DOHH2 (cell line): ENCODE results near the gene FBXO31.

ENCODE experiments used
- H3F3A ChIP-seq: fragments of 200-600 bp; sonication (generic), shearing (Covaris generic); 2 replicates; pipeline ENCODE4 v1.6.0; 2016; ENCODE audit warnings: antibody characterized with exemption, mild to moderate bottlenecking; ENCODE audit not compliant: control insufficient read depth, insufficient read depth
- H3K27ac ChIP-seq: fragments of 200-600 bp; sonication (generic); 2 replicates; pipeline ENCODE4 v1.5.1; 2014; ENCODE audit warnings: low read depth, mild to moderate bottlenecking, low read length, moderate library complexity
- H3K27me3 ChIP-seq: fragments of 200-600 bp; sonication (generic); 2 replicates; pipeline ENCODE4 v1.6.1; 2014; ENCODE audit warnings: mild to moderate bottlenecking, low read length, mixed read lengths; ENCODE audit not compliant: control insufficient read depth
- H3K36me3 ChIP-seq: fragments of 200-600 bp; sonication (generic); 2 replicates; pipeline ENCODE4 v1.6.1; 2014; ENCODE audit warnings: mild to moderate bottlenecking, low read length, moderate library complexity, mixed read lengths; ENCODE audit not compliant: control insufficient read depth
- H3K4me1 ChIP-seq: fragments of 200-600 bp; sonication (generic); 2 replicates; pipeline ENCODE4 v1.6.1; 2014; ENCODE audit warnings: mild to moderate bottlenecking, low read length, mixed read lengths; ENCODE audit not compliant: control insufficient read depth
- H3K4me2 ChIP-seq: fragments of 200-600 bp; sonication (generic); 2 replicates; pipeline ENCODE4 v1.6.0; 2014; ENCODE audit warnings: mild to moderate bottlenecking, low read length, moderate library complexity
- H3K4me3 ChIP-seq: fragments of 200-600 bp; sonication (generic); 2 replicates; pipeline ENCODE4 v1.5.1; 2014; ENCODE audit warnings: mild to moderate bottlenecking, low read length, mixed read lengths
- H3K79me2 ChIP-seq: fragments of 200-600 bp; sonication (generic); 2 replicates; pipeline ENCODE4 v1.6.1; 2014; ENCODE audit warnings: mild to moderate bottlenecking, low read length, mixed read lengths; ENCODE audit not compliant: control insufficient read depth
- H3K9me2 ChIP-seq: fragments of 200-600 bp; sonication (generic); replicated peaks from 2 replicates; pipeline ENCODE4 v1.6.1; 2014; ENCODE audit warnings: mild to moderate bottlenecking, low read length, mixed read lengths; ENCODE audit not compliant: control insufficient read depth
- H3K9me3 ChIP-seq: fragments of 200-600 bp; sonication (generic); 2 replicates; pipeline ENCODE4 v1.6.1; 2014; ENCODE audit warnings: antibody characterized with exemption, low read length, mixed read lengths; ENCODE audit not compliant: control insufficient read depth, insufficient read depth
- H4K20me1 ChIP-seq: fragments of 200-600 bp; sonication (generic); 2 replicates; pipeline ENCODE4 v1.6.0; 2014; ENCODE audit warnings: low read depth, mild to moderate bottlenecking, antibody characterized with exemption, low read length, moderate library complexity; ENCODE audit not compliant: control insufficient read depth, insufficient read depth
- CTCF ChIP-seq: fragments of 200-600 bp; sonication (generic); IDR thresholded peaks from one replicate; pipeline ENCODE4 v1.5.1; 2014; ENCODE audit warnings: antibody characterized with exemption, mild to moderate bottlenecking, low read depth, low read length; ENCODE audit not compliant: poor library complexity, severe bottlenecking
- EZH2phosphoT487 ChIP-seq: fragments of 200-600 bp; sonication (generic); IDR thresholded peaks from 2 replicates; pipeline ENCODE4 v1.6.1; 2017; ENCODE audit warnings: borderline replicate concordance, mild to moderate bottlenecking, antibody characterized with exemption, low read length, moderate library complexity, mixed read lengths

The FBXO31 gene

DNA sequence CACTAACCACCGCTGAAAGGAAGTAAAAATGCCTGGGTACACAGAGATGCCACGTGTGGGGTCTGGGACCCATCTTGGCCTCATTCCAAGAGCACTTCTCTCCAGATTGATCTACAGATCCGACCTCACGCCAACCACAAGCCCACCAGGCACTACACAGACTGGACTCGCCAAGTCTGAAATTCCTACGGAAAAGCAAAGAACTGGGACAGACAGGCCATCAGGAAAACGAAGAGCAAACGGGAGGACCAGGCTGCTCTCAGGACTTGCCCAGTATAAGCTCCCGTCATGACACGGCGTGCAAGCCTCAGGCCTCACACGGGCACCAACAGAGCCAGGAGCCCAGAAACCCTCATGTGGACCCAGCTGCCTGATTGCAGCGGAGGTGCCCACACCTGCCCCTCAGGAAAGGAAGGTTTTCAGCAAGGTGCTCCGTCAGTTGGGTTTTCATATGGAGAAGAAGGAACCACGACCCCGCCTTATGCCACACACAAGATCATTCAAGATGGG is 46.3 kb downstream of the FBXO31 start:
- no peaks in the 10 kb centered on the region for H4K20me1 ChIP-seq
- no peaks in the 10 kb centered on the region for H3K27me3 ChIP-seq
- no peaks in the 10 kb centered on the region for H3K9me2 ChIP-seq
- no peaks in the 10 kb centered on the region for H3K9me3 ChIP-seq
- no peak overlapping the region for H3K4me3 ChIP-seq
- no peak for TF ChIP-seq CTCF
- no peak for TF ChIP-seq EZH2phosphoT487
- H3K4me2 ChIP-seq = no peak overlapping the region
- H3K79me2 ChIP-seq = 0 out of 2 replicates have a peak, but pooled peaks cover 3% of the 10 kb centered on the region
- H3K27ac ChIP-seq = no peak overlapping the region
- peaks cover 47% of the 10 kb centered on the region for H3K36me3 ChIP-seq
- no peaks in the 10 kb centered on the region for H3K4me1 ChIP-seq
- H3F3A ChIP-seq = no peaks in the 10 kb centered on the region

DNA sequence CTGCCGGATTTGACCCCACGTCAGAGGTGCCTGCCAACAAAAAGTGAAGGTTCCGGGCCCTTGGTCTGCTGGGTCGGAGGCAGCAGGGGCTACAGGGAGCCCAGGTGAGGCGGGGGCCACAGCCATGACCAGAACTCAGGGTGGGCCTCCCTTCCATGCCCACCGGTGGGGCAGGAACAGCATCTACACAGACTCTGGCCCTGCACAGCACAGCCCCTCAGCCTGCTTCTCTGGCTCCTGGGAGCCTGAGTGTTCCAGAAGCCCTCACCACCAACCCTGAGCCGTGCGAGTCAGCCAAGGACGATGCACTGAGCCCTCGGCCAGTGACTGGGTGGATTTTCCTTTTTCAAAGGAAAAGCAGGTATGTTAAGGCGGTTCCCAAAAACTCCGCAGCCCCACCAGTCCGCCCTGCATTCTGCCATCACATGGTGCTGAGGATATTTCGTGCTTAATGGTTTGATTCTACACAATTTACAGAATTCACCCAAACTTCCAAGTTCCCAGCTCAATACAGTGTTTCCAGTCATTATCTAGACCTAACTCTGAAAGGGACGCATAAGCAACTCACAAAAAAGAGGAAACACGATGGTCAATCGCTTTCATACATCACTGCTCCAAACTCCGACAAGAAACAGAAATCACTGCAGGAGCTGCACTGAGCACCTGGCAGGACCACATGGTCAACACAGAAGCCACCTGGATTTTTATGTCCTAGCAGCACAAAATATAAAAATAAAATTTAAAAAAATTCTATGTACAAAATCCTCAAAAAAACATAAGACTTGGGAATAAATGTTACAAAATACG is 46.9 kb downstream of the FBXO31 start:
- no peaks in the 10 kb centered on the region for H3K27me3 ChIP-seq
- no peaks in the 10 kb centered on the region for H3F3A ChIP-seq
- no peaks in the 10 kb centered on the region for H4K20me1 ChIP-seq
- H3K36me3 ChIP-seq = peaks cover 46% of the 10 kb centered on the region
- TF ChIP-seq CTCF (no peak), EZH2phosphoT487 (no peak)
- H3K4me3 ChIP-seq = no peak overlapping the region
- H3K9me2 ChIP-seq = no peaks in the 10 kb centered on the region
- 0 out of 2 replicates have a peak, but pooled peaks cover 3% of the 10 kb centered on the region for H3K79me2 ChIP-seq
- H3K9me3 ChIP-seq = no peaks in the 10 kb centered on the region
- H3K4me1 ChIP-seq = no peaks in the 10 kb centered on the region
- no peak overlapping the region for H3K27ac ChIP-seq
- no peak overlapping the region for H3K4me2 ChIP-seq

- TF ChIP-seq CTCF = no peak
- TF ChIP-seq EZH2phosphoT487 = no peak
- H3K4me1 ChIP-seq = no peaks in the 10 kb centered on the region
- H4K20me1 ChIP-seq = no peaks in the 10 kb centered on the region
- no peaks in the 10 kb centered on the region for H3K9me2 ChIP-seq
- no peak overlapping the region for H3K4me3 ChIP-seq
- H3F3A ChIP-seq = no peaks in the 10 kb centered on the region
- peaks cover 51% of the 10 kb centered on the region for H3K36me3 ChIP-seq
- H3K27ac ChIP-seq = no peak overlapping the region
- no peaks in the 10 kb centered on the region for H3K9me3 ChIP-seq
- H3K79me2 ChIP-seq = 0 out of 2 replicates have a peak, but pooled peaks cover 3% of the 10 kb centered on the region
- no peak overlapping the region for H3K4me2 ChIP-seq
- no peaks in the 10 kb centered on the region for H3K27me3 ChIP-seq
Measured at GRCh38 chr16:87335625-87336433, 47.7 kb downstream of the FBXO31 start.
